HG02852 (cell line): ENCODE results near the gene ZNF782.
"Not testable (repeated sequence)": the region's sequence is repeated elsewhere in the genome, so short reads cannot be mapped to it uniquely, and the experiment has no call there.

Source experiments
- ATAC-seq: cut with Tn5 transposase; IDR thresholded peaks from one replicate; pipeline ENCODE4 v1.9.1; 2021; ENCODE audit warnings: mild to moderate bottlenecking, moderate library complexity; ENCODE audit not compliant: unreplicated experiment

ZNF782 gene

GRCh38 chr9:96854651-96855273 lies 448 bp upstream of the ZNF782 start:
- no peak for ATAC-seq

- no peak for ATAC-seq
These were observed 1.6 kb downstream of the ZNF782 start for GRCh38 chr9:96852676-96853075.

GRCh38 chr9:96844040-96844439 lies 10.3 kb downstream of the ZNF782 start:
- no peak for ATAC-seq

GRCh38 chr9:96818533-96818932 lies 35.8 kb downstream of the ZNF782 start:
- no peak for ATAC-seq

- no peak for ATAC-seq
These were observed 36.3 kb downstream of the ZNF782 start for GRCh38 chr9:96817973-96818372.

- no peak for ATAC-seq
These were observed 40.7 kb downstream of the ZNF782 start for GRCh38 chr9:96813607-96814006.

GRCh38 chr9:96798959-96799358 lies 55.4 kb downstream of the ZNF782 start:
- ATAC-seq: not testable (repeated sequence)

- ATAC-seq: no peak
These were observed 70.3 kb downstream of the ZNF782 start for GRCh38 chr9:96784021-96784420.

- ATAC-seq: no peak
These were observed 72.1 kb downstream of the ZNF782 start for GRCh38 chr9:96782235-96782634.

GRCh38 chr9:96781552-96781951 lies 72.8 kb downstream of the ZNF782 start:
- no peak for ATAC-seq

GRCh38 chr9:96779089-96779488 lies 75.2 kb downstream of the ZNF782 start:
- no peak for ATAC-seq

GRCh38 chr9:96777426-96777864 lies 76.9 kb downstream of the ZNF782 start:
- no peak for ATAC-seq

GRCh38 chr9:96771124-96771523 lies 83.2 kb downstream of the ZNF782 start:
- no peak for ATAC-seq

GRCh38 chr9:96769989-96770388 lies 84.3 kb downstream of the ZNF782 start:
- no peak for ATAC-seq
